Tibial nerve (tissue), 3 donors: Measurements from ENCODE around the gene FCER2.

Source experiments
- CTCF ChIP-seq, 5 experiments: fragments of 200-600 bp in 3 of 5; fragments of 450-650 bp in 2 of 5; sonication (generic) in 3 of 5; IDR thresholded peaks; one replicate each; pipeline ENCODE4 v1.5.1; 2016 to 2019; ENCODE audit warnings: antibody characterized with exemption in 5 of 5, mild to moderate bottlenecking in 3 of 5, moderate library complexity in 2 of 5
- POLR2A ChIP-seq, 2 donors: fragments of 450-650 bp; IDR thresholded peaks; one replicate each; pipeline ENCODE4 v1.6.1; 2017; ENCODE audit warnings: antibody characterized with exemption in 2 of 2, mild to moderate bottlenecking in 2 of 2, moderate library complexity in 2 of 2

GRCh38 chr19:7746903-7747884 is 45.3 kb upstream of the FCER2 start, which contains the start of gene CD209:
- TF ChIP-seq CTCF (IDR thresholded peaks at IDR 0.05) (no peak), POLR2A (IDR thresholded peaks at IDR 0.05) (no peak)
